Activated CD8-positive, alpha-beta T cell treated with anti-CD3 and anti-CD28 coated beads for 36 hours (primary cell): ENCODE data around the gene KHDC4. TPM values are rescaled to one million over a fixed set of nuclear protein-coding genes. Genes with fewer than 3 reads are reported as not detected.

Experiments used
- ATAC-seq: fragments of 200-7000 bp; cut with Tn5 transposase; one replicate; pipeline ENCODE4 v1.10.0; 2021; ENCODE audit warnings: mild to moderate bottlenecking, moderate library complexity
- CTCF ChIA-PET: fragments of 350-600 bp; sonication (Branson Sonifier 250); formaldehyde crosslinking; loops from one replicate; lab custom pipeline; 2021; ENCODE audit warnings: antibody characterized with exemption; lab: Charles Lee
- POLR2A ChIA-PET: fragments of 350-600 bp; sonication (Branson Sonifier 250); formaldehyde crosslinking; loops from one replicate; lab custom pipeline; 2021; ENCODE audit warnings: antibody characterized with exemption; lab: Charles Lee
- DNase-seq: peaks from one replicate; pipeline ENCODE4 v3.0.0-alpha.2; 2020
- H3K27ac Mint-ChIP-seq: one replicate; pipeline ENCODE4 v1.8.0; 2021; ENCODE audit warnings: mild to moderate bottlenecking, mixed read lengths
- H3K27me3 Mint-ChIP-seq: one replicate; pipeline ENCODE4 v1.8.0; 2021; ENCODE audit warnings: mixed read lengths
- H3K36me3 Mint-ChIP-seq: one replicate; pipeline ENCODE4 v1.8.0; 2021; ENCODE audit warnings: low read depth, mixed read lengths
- H3K4me1 Mint-ChIP-seq: one replicate; pipeline ENCODE4 v1.8.0; 2021; ENCODE audit warnings: low read depth, mixed read lengths
- H3K4me3 Mint-ChIP-seq: one replicate; pipeline ENCODE4 v1.8.0; 2021; ENCODE audit warnings: mild to moderate bottlenecking, moderate library complexity, mixed read lengths
- H3K9me3 Mint-ChIP-seq: one replicate; pipeline ENCODE4 v1.8.0; 2021; ENCODE audit warnings: mixed read lengths
- CTCF ChIP-seq: fragments of 200-600 bp; IDR thresholded peaks from one replicate; pipeline ENCODE4 v1.8.0; 2022; ENCODE audit warnings: antibody characterized with exemption, mild to moderate bottlenecking
- intact Hi-C: fragments of 100-400 bp; cut with micrococcal nuclease; formaldehyde crosslinking; loops from one replicate; pipeline ENCODE4 v1.10.0; 2022
- total RNA-seq, 2 experiments: library from RNA; stranded (reverse); gene quantifications; one replicate each; pipeline ENCODE4 v1.2.3, GENCODE V29; 2021

Gene KHDC4
- total RNA-seq, 2 experiments from 2014 or later: 68.1 to 71.3 TPM

- ChIA-PET POLR2A (interaction anchor here (0.8 to 1.5 kb wide), 3 partner anchors 10 to 18 kb away, joined by 3 to 5 read pairs (median 4); no protein-coding TSS in a partner anchor), CTCF (interaction anchor here (0.8 to 1.2 kb wide), 2 partner anchors 65 to 76 kb away, joined by 3 read pairs; partner anchors contain the start of gene ARHGEF2)
- Mint-ChIP-seq H3K27me3 (no peaks in the 10 kb centered on the region), H3K4me3 (no peak overlapping the region), H3K9me3 (no peaks in the 10 kb centered on the region), H3K4me1 (peaks cover 21% of the 10 kb centered on the region), H3K36me3 (peaks cover 56% of the 10 kb centered on the region), H3K27ac (peak overlapping the region; percentile 28)
- ATAC-seq: no peak
- no peak for TF ChIP-seq CTCF
- intact Hi-C loops: no loop called here
- no peak for DNase-seq
These were observed 20.1 kb downstream of the KHDC4 start for GRCh38 chr1:155913969-155914757.

GRCh38 chr1:155912056-155912536 lies 22.1 kb downstream of the KHDC4 start:
- intact Hi-C loops: no loop called here
- H3K36me3 Mint-ChIP-seq: peaks cover 50% of the 10 kb centered on the region
- POLR2A ChIA-PET: interaction anchor here (0.8 to 1.4 kb wide), 5 partner anchors 13 to 65 kb away, joined by 3 to 8 read pairs (median 3); partner anchors contain the start of gene KHDC4
- DNase-seq (no peak), ATAC-seq (no peak)
- peak overlapping the region; percentile 94 for H3K4me3 Mint-ChIP-seq
- no peaks in the 10 kb centered on the region for H3K27me3 Mint-ChIP-seq
- CTCF ChIA-PET: interaction anchor here (1.3 to 1.4 kb wide), 3 partner anchors 20 to 78 kb away, joined by 3 to 5 read pairs (median 3); no protein-coding TSS in a partner anchor
- peak overlapping the region; percentile 98 for H3K27ac Mint-ChIP-seq
- H3K9me3 Mint-ChIP-seq: no peaks in the 10 kb centered on the region
- no peak for TF ChIP-seq CTCF
- H3K4me1 Mint-ChIP-seq: peaks cover 21% of the 10 kb centered on the region

- Mint-ChIP-seq H3K9me3 (no peaks in the 10 kb centered on the region), H3K27me3 (no peaks in the 10 kb centered on the region), H3K4me1 (peaks cover 21% of the 10 kb centered on the region), H3K4me3 (peak within 1 kb of the TSS; percentile 94), H3K36me3 (peaks cover 46% of the 10 kb centered on the region), H3K27ac (peak within 1 kb of the TSS; percentile 98)
- DNase-seq (peak; percentile 92), ATAC-seq (peak; percentile 94)
- peak; percentile 9 for TF ChIP-seq CTCF
- CTCF ChIA-PET: interaction anchor here (1.3 to 1.4 kb wide), 4 partner anchors 21 to 78 kb away, joined by 3 to 5 read pairs (median 3); partner anchors contain the start of gene GON4L
- intact Hi-C loops: no loop called here
- POLR2A ChIA-PET: interaction anchor here (0.8 to 1.3 kb wide), 6 partner anchors 13 to 65 kb away, joined by 3 to 8 read pairs (median 3); no protein-coding TSS in a partner anchor
These were observed 22.8 kb downstream of the KHDC4 start, which contains the start of gene RIT1 for GRCh38 chr1:155911156-155912055. Gene RIT1, minus strand, starts transcription at chr1:155911349. Its CDS starts 588 bp downstream, at chr1:155910761.

- TF ChIP-seq CTCF: no peak
- peak; percentile 27 for DNase-seq
- peaks cover 21% of the 10 kb centered on the region for H3K4me1 Mint-ChIP-seq
- intact Hi-C loops: no loop called here
- ChIA-PET CTCF (interaction anchor here (1.3 kb wide), 1 partner anchor 54 kb away, joined by 3 read pairs; the partner anchor contains the start of gene GON4L), POLR2A (interaction anchor here (1.1 to 1.2 kb wide), 2 partner anchors 24 to 30 kb away, joined by 3 to 4 read pairs; no protein-coding TSS in a partner anchor)
- peak overlapping the region; percentile 98 for H3K27ac Mint-ChIP-seq
- peaks cover 42% of the 10 kb centered on the region for H3K36me3 Mint-ChIP-seq
- no peaks in the 10 kb centered on the region for H3K9me3 Mint-ChIP-seq
- ATAC-seq: peak; percentile 37
- no peaks in the 10 kb centered on the region for H3K27me3 Mint-ChIP-seq
- H3K4me3 Mint-ChIP-seq: peak overlapping the region; percentile 94
These were observed 23.5 kb downstream of the KHDC4 start for GRCh38 chr1:155910621-155911121.
